B cell (primary cell): ENCODE data around the gene TSPAN9. TPM values are rescaled to one million over a fixed set of nuclear protein-coding genes. Genes with fewer than 3 reads are reported as not detected.

Experiments used
- ATAC-seq: fragments of 200-7000 bp; cut with Tn5 transposase; one replicate; pipeline ENCODE4 v1.10.0; 2021; ENCODE audit warnings: low read depth, mild to moderate bottlenecking, moderate number of reproducible peaks, moderate library complexity
- CTCF ChIA-PET: fragments of 350-600 bp; sonication (Branson Sonifier 250); formaldehyde crosslinking; loops from one replicate; lab custom pipeline; 2021; ENCODE audit warnings: antibody characterized with exemption, inconsistent platforms; lab: Charles Lee
- POLR2A ChIA-PET: fragments of 350-600 bp; sonication (Branson Sonifier 250); formaldehyde crosslinking; loops from one replicate; lab custom pipeline; 2021; ENCODE audit warnings: antibody characterized with exemption; lab: Charles Lee
- DNase-seq: peaks from one replicate; pipeline ENCODE4 v3.0.0; 2013
- H2AFZ ChIP-seq: 2 replicates; pipeline ENCODE4 v1.6.1; 2012; ENCODE audit warnings: mild to moderate bottlenecking, low read depth, low read length; ENCODE audit not compliant: insufficient read depth, poor library complexity, severe bottlenecking
- H3K27ac ChIP-seq, 2 donors: 1 replicate in 1 of 2; 2 replicates in 1 of 2; pipeline ENCODE4 v1.5.1; 2012 to 2013; ENCODE audit warnings: low read length in 2 of 2, mild to moderate bottlenecking in 2 of 2, moderate library complexity in 1 of 2
- H3K27me3 ChIP-seq, 4 experiments: fragments of 200-600 bp in 1 of 4; sonication (generic) in 1 of 4; replicated peaks in 1 of 4; 1 replicate in 2 of 4; 2 replicates in 2 of 4; pipeline versions ENCODE4 v1.6.1 to v1.7.0; 2013 to 2016; ENCODE audit warnings: low read length in 3 of 4, mild to moderate bottlenecking in 2 of 4, mixed read lengths in 1 of 4, moderate library complexity in 1 of 4; ENCODE audit not compliant: insufficient read depth in 4 of 4, control insufficient read depth in 3 of 4; ENCODE audit errors: control extremely low read depth in 1 of 4
- H3K36me3 ChIP-seq, 2 experiments: replicated peaks in 1 of 2; 1 replicate in 1 of 2; 2 replicates in 1 of 2; pipeline versions ENCODE4 v1.6.1 to v1.7.1; 2013; ENCODE audit warnings: low read length in 1 of 2; ENCODE audit not compliant: insufficient read depth in 2 of 2, control insufficient read depth in 1 of 2; ENCODE audit errors: control extremely low read depth in 1 of 2, extremely low read depth in 1 of 2
- H3K4me1 ChIP-seq, 2 donors: fragments of 200-600 bp in 1 of 2; sonication (generic) in 1 of 2; 1 replicate in 1 of 2; 2 replicates in 1 of 2; pipeline versions ENCODE4 v1.5.1 to v1.6.1; 2013 to 2017; ENCODE audit warnings: low read length in 2 of 2; ENCODE audit not compliant: control insufficient read depth in 2 of 2, insufficient read depth in 2 of 2
- H3K4me2 ChIP-seq: replicated peaks from 2 replicates; pipeline ENCODE3; 2012; ENCODE audit warnings: mild to moderate bottlenecking, low read depth, low read length; ENCODE audit not compliant: poor library complexity, severe bottlenecking
- H3K4me3 ChIP-seq, 5 experiments: fragments of 200-600 bp in 1 of 5; sonication (generic) in 1 of 5; 1 replicate in 3 of 5; 2 replicates in 2 of 5; pipeline versions ENCODE4 v1.5.1 to v1.7.0; 2011 to 2016; ENCODE audit warnings: low read length in 4 of 5, mild to moderate bottlenecking in 4 of 5, low read depth in 2 of 5, control low read depth in 1 of 5, moderate library complexity in 1 of 5; ENCODE audit not compliant: insufficient read depth in 1 of 5; ENCODE audit errors: control extremely low read depth in 1 of 5, extremely low read depth in 1 of 5
- H3K79me2 ChIP-seq: fragments of 200-600 bp; sonication (generic); one replicate; pipeline ENCODE4 v1.6.0; 2016; ENCODE audit warnings: low read length; ENCODE audit not compliant: control insufficient read depth, insufficient read depth
- H3K9ac ChIP-seq: fragments of 200-600 bp; sonication (generic); 2 replicates; pipeline ENCODE4 v1.6.1; 2017; ENCODE audit warnings: mild to moderate bottlenecking, low read length, moderate library complexity
- H3K9me3 ChIP-seq, 3 donors: one replicate each; pipeline versions ENCODE4 v1.6.1 to v1.7.1; 2013; ENCODE audit warnings: low read length in 2 of 3; ENCODE audit not compliant: control insufficient read depth in 2 of 3, insufficient read depth in 1 of 3; ENCODE audit errors: control extremely low read depth in 1 of 3
- H4K20me1 ChIP-seq: 2 replicates; pipeline ENCODE4 v1.6.0; 2012; ENCODE audit warnings: mild to moderate bottlenecking, low read length; ENCODE audit not compliant: insufficient read depth, control insufficient read depth, poor library complexity, severe bottlenecking
- H3K27ac Mint-ChIP-seq: one replicate; pipeline ENCODE4 v1.8.0; 2021; ENCODE audit warnings: mixed read lengths
- H3K27me3 Mint-ChIP-seq: one replicate; pipeline ENCODE4 v1.8.0; 2021; ENCODE audit warnings: mixed read lengths
- H3K4me1 Mint-ChIP-seq: one replicate; pipeline ENCODE4 v1.8.0; 2021; ENCODE audit warnings: mixed read lengths
- H3K4me3 Mint-ChIP-seq: one replicate; pipeline ENCODE4 v1.8.0; 2021; ENCODE audit warnings: mixed read lengths
- H3K9me3 Mint-ChIP-seq: one replicate; pipeline ENCODE4 v1.8.0; 2022; ENCODE audit warnings: mixed read lengths; ENCODE audit not compliant: insufficient read depth
- EZH2 ChIP-seq: IDR thresholded peaks from 2 replicates; pipeline ENCODE4 v1.6.1; 2012; ENCODE audit warnings: borderline replicate concordance, low read depth, mild to moderate bottlenecking, moderate library complexity, low read length; ENCODE audit not compliant: insufficient read depth, poor library complexity, severe bottlenecking
- WGBS: methylation state at CpG from one replicate; pipeline ENCODE4 v1.1.5; 2013; ENCODE audit warnings: missing lambda C conversion rate; ENCODE audit not compliant: insufficient coverage; 5-methylcytosine and 5-hydroxymethylcytosine counted together
- intact Hi-C: fragments of 100-400 bp; cut with micrococcal nuclease; formaldehyde crosslinking; loops from one replicate; pipeline ENCODE4 v1.10.0; 2022
- polyA plus RNA-seq: library from polyadenylated mRNA; depleted of rRNA; stranded (reverse); fragments of >200 nt; gene quantifications from 2 replicates; pipeline ENCODE4 v1.2.3, GENCODE V29; 2012
- total RNA-seq, 2 donors: library from RNA; stranded (reverse); fragments of 120-200 nt in 1 of 2; gene quantifications; 1 replicate in 1 of 2; 2 replicates in 1 of 2; pipeline versions ENCODE4 v1.2.3 to v1.2.4, GENCODE V29; 2013 to 2022
- TF ChIP-seq, protein P1 (sequence below): fragments of 200-600 bp; IDR thresholded peaks from one replicate; pipeline ENCODE4 v1.8.0; 2022; ENCODE audit warnings: antibody characterized with exemption, mild to moderate bottlenecking

The TSPAN9 gene
- total and polyA plus RNA-seq, 2 donors (not counting 1 experiment from before 2014, with no cell fraction given) = 0.15 to 0.37 TPM

DNA sequence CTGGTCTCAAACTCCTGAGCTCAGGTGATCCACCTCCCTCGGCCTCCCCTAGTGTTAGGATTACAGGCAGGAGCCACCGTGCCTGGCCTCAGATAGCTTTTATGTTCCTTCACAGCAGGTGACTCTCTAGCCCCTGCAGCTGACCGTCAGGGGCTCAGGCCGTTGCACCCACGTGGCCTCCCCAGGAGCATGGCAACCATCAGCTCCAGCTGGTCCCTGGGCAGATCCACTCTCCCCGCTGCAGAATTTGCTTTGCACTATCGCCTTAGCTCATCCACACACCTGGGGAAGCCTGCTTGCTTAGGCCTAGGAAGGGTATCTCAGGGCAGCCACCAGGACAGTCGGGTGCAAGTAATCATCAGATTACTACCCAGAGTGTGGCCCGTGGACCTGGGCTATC lies 62.6 kb downstream of the TSPAN9 start:
- 82% methylated on average over 8 of the region's 9 CpGs for WGBS
- POLR2A ChIA-PET = no interaction called here
- ATAC-seq = no peak
- H3K27me3 Mint-ChIP-seq = peaks cover 19% of the 10 kb centered on the region
- Histone ChIP-seq H3K27ac (no peak overlapping the region), H3K4me3 (no peak overlapping the region), H3K4me2 (no peak overlapping the region), H3K9me3 (no peaks in the 10 kb centered on the region), H3K9ac (no peak overlapping the region), H2AFZ (no peak overlapping the region), H4K20me1 (no peaks in the 10 kb centered on the region), H3K4me1 (no peaks in the 10 kb centered on the region), H3K79me2 (no peaks in the 10 kb centered on the region), H3K27me3 (no peaks in the 10 kb centered on the region), H3K36me3 (no peaks in the 10 kb centered on the region)
- no peaks in the 10 kb centered on the region for H3K4me1 Mint-ChIP-seq
- H3K27ac Mint-ChIP-seq = no peak overlapping the region
- DNase-seq = no peak
- H3K4me3 Mint-ChIP-seq = no peak overlapping the region
- CTCF ChIA-PET = interaction anchor here (1.0 kb wide), 1 partner anchor 136 kb away, joined by 4 read pairs; no protein-coding TSS in a partner anchor
- H3K9me3 Mint-ChIP-seq = no peaks in the 10 kb centered on the region
- intact Hi-C loops = no loop called here
- TF ChIP-seq, protein P1, sequence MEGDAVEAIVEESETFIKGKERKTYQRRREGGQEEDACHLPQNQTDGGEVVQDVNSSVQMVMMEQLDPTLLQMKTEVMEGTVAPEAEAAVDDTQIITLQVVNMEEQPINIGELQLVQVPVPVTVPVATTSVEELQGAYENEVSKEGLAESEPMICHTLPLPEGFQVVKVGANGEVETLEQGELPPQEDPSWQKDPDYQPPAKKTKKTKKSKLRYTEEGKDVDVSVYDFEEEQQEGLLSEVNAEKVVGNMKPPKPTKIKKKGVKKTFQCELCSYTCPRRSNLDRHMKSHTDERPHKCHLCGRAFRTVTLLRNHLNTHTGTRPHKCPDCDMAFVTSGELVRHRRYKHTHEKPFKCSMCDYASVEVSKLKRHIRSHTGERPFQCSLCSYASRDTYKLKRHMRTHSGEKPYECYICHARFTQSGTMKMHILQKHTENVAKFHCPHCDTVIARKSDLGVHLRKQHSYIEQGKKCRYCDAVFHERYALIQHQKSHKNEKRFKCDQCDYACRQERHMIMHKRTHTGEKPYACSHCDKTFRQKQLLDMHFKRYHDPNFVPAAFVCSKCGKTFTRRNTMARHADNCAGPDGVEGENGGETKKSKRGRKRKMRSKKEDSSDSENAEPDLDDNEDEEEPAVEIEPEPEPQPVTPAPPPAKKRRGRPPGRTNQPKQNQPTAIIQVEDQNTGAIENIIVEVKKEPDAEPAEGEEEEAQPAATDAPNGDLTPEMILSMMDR = no peak
- TF ChIP-seq EZH2 = no peak

DNA sequence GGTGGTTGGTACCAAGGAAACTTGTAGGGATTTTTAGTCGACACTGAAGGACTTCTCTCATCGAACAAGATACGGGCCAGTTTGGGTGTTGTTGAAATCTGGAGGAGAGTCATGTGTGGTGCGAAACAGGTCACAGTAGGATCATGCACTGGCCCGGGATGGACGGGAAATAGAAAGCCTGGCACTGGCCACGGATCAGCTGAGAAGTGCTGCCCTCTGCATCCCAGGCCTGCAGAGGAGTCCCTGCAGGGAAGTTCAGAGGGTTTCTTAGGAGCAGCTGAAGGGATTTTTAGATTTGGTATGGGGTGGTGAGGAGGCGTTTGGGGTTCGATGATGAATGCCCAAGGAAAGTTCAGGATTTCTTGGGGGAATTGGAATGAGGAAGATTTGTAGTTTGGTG lies 63.1 kb downstream of the TSPAN9 start:
- no peak overlapping the region for H3K4me3 Mint-ChIP-seq
- no peaks in the 10 kb centered on the region for H3K9me3 Mint-ChIP-seq
- no peaks in the 10 kb centered on the region for H3K36me3 ChIP-seq
- DNase-seq (no peak), ATAC-seq (no peak)
- no peaks in the 10 kb centered on the region for H3K79me2 ChIP-seq
- WGBS = 88% methylated on average over 9 of the region's 9 CpGs
- H3K4me1 ChIP-seq = no peaks in the 10 kb centered on the region
- ChIA-PET POLR2A (no interaction called here), CTCF (no interaction called here)
- H4K20me1 ChIP-seq = no peaks in the 10 kb centered on the region
- H3K4me1 Mint-ChIP-seq = no peaks in the 10 kb centered on the region
- H3K27me3 ChIP-seq = no peaks in the 10 kb centered on the region
- no peak overlapping the region for H2AFZ ChIP-seq
- peaks cover 22% of the 10 kb centered on the region for H3K27me3 Mint-ChIP-seq
- no peak overlapping the region for H3K4me3 ChIP-seq
- TF ChIP-seq EZH2 = no peak
- TF ChIP-seq, protein P1 = no peak
- H3K27ac Mint-ChIP-seq = no peak overlapping the region
- H3K4me2 ChIP-seq = no peak overlapping the region
- peaks cover 0 to 4% (median 0%) of the 10 kb centered on the region in 3 donors for H3K9me3 ChIP-seq
- intact Hi-C loops = no loop called here
- no peak overlapping the region for H3K27ac ChIP-seq
- H3K9ac ChIP-seq = no peak overlapping the region
